HCT116 (cell line): ENCODE data around the gene BLTP3A. TPM values are rescaled to one million over a fixed set of nuclear protein-coding genes. Genes with fewer than 3 reads are reported as not detected.

Experiments used
- ATAC-seq: fragments of 200-7000 bp; cut with Tn5 transposase; 2 replicates; pipeline ENCODE4 v1.9.1; 2020; ENCODE audit warnings: mild to moderate bottlenecking, moderate library complexity
- BruUV-seq: library from RNA; stranded (reverse); fragments of 400-500 nt; replicated peaks from 2 replicates; lab custom pipeline; 2021; lab: Mats Ljungman, UMichigan
- CTCF ChIA-PET: fragments of 300-600 bp; sonication (Branson Sonifier 250); formaldehyde crosslinking; loops from one replicate; lab custom pipeline; 2021; ENCODE audit warnings: antibody characterized with exemption; lab: Charles Lee
- POLR2A ChIA-PET: fragments of 300-600, 350-600 bp; sonication (Branson Sonifier 250); formaldehyde crosslinking; loops from one replicate; lab custom pipeline; 2021; ENCODE audit warnings: antibody characterized with exemption; lab: Charles Lee
- RAD21 ChIA-PET, 2 experiments: fragments of 300-600 bp; sonication (Branson Sonifier 250); formaldehyde crosslinking; loops; one replicate each; lab custom pipeline; 2023; ENCODE audit warnings: low total read pairs in 2 of 2; ENCODE audit not compliant: uncharacterized antibody in 2 of 2, unreplicated experiment in 2 of 2, low non-redundant PET in 1 of 2; lab: Charles Lee
- DNase-seq: peaks from one replicate; pipeline ENCODE4 v3.0.0-alpha.2; 2010; ENCODE audit warnings: low read depth, low spot score
- H2AFZ ChIP-seq: fragments of 200-600 bp; shearing (Covaris generic), sonication (generic); 2 replicates; pipeline ENCODE4 v1.6.1; 2017; ENCODE audit warnings: low read depth, mixed run types, mixed read lengths, antibody characterized with exemption, low read length; ENCODE audit not compliant: poor library complexity, severe bottlenecking
- H3K27ac ChIP-seq: 2 replicates; pipeline ENCODE4 v1.5.1; 2012; ENCODE audit warnings: low read depth, low read length
- H3K27me3 ChIP-seq: fragments of 200-600 bp; sonication (generic); 2 replicates; pipeline ENCODE4 v1.6.1; 2016; ENCODE audit warnings: mixed run types, low read length, mixed read lengths; ENCODE audit not compliant: insufficient read depth
- H3K36me3 ChIP-seq, 2 experiments: fragments of 200-500 bp in 1 of 2; fragments of 200-600 bp in 1 of 2; sonication (Bioruptor generic) in 1 of 2; sonication (generic) in 1 of 2; 2 replicates each; pipeline versions ENCODE4 v1.5.1 to v1.6.1; 2014 to 2016; ENCODE audit warnings: low read length in 2 of 2, inconsistent platforms in 1 of 2, mixed read lengths in 1 of 2, mixed run types in 1 of 2; ENCODE audit not compliant: insufficient read depth in 2 of 2, control insufficient read depth in 1 of 2
- H3K4me1 ChIP-seq, 2 experiments: fragments of 200-600 bp in 1 of 2; sonication (generic) in 1 of 2; 2 replicates each; pipeline versions ENCODE4 v1.5.1 to v1.6.1; 2012 to 2017; ENCODE audit warnings: low read length in 2 of 2, inconsistent platforms in 1 of 2, mild to moderate bottlenecking in 1 of 2, mixed read lengths in 1 of 2, mixed run types in 1 of 2, moderate library complexity in 1 of 2; ENCODE audit not compliant: insufficient read depth in 2 of 2, control insufficient read depth in 1 of 2
- H3K4me2 ChIP-seq: fragments of 200-600 bp; sonication (generic); 2 replicates; pipeline ENCODE4 v1.6.1; 2017; ENCODE audit warnings: mixed run types, low read length, mixed read lengths
- H3K4me3 ChIP-seq, 2 experiments: fragments of 200-600 bp in 1 of 2; sonication (generic) in 1 of 2; replicated peaks in 1 of 2; 2 replicates each; pipeline ENCODE4 v1.5.1; 2011 to 2016; ENCODE audit warnings: low read length in 2 of 2, control low read depth in 1 of 2, low read depth in 1 of 2, mild to moderate bottlenecking in 1 of 2, mixed read lengths in 1 of 2, mixed run types in 1 of 2
- H3K79me2 ChIP-seq: fragments of 200-600 bp; sonication (generic); 2 replicates; pipeline ENCODE4 v1.6.1; 2017; ENCODE audit warnings: mild to moderate bottlenecking, mixed run types, low read length, moderate library complexity, mixed read lengths; ENCODE audit not compliant: insufficient read depth
- H3K9ac ChIP-seq: fragments of 200-600 bp; sonication (generic); 2 replicates; pipeline ENCODE4 v1.6.1; 2016; ENCODE audit warnings: low read length, mixed read lengths
- H3K9me2 ChIP-seq: fragments of 200-600 bp; sonication (generic), shearing (Covaris generic); 2 replicates; pipeline ENCODE4 v1.6.1; 2017; ENCODE audit warnings: mixed run types, mild to moderate bottlenecking, moderate library complexity; ENCODE audit not compliant: insufficient read depth
- H3K9me3 ChIP-seq, 2 experiments: fragments of 200-500 bp in 1 of 2; fragments of 200-600 bp in 1 of 2; sonication (Bioruptor generic) in 1 of 2; sonication (generic) in 1 of 2; 2 replicates each; pipeline ENCODE4 v1.6.1; 2014 to 2017; ENCODE audit warnings: low read length in 2 of 2, mixed read lengths in 2 of 2, inconsistent platforms in 1 of 2, low read depth in 1 of 2, mild to moderate bottlenecking in 1 of 2, mixed run types in 1 of 2, moderate library complexity in 1 of 2; ENCODE audit not compliant: control insufficient read depth in 1 of 2, insufficient read depth in 1 of 2
- H4K20me1 ChIP-seq: fragments of 200-600 bp; sonication (generic), shearing (Covaris generic); 2 replicates; pipeline ENCODE4 v1.6.1; 2017; ENCODE audit warnings: mixed run types, mild to moderate bottlenecking, moderate library complexity; ENCODE audit not compliant: insufficient read depth
- ATF3 ChIP-seq: IDR thresholded peaks from 2 replicates; pipeline ENCODE4 v1.6.1; 2012
- CBX3 ChIP-seq: IDR thresholded peaks from 2 replicates; pipeline ENCODE4 v1.6.1; 2012; ENCODE audit warnings: low read depth
- CTCF ChIP-seq, 3 experiments: fragments of 200-600 bp in 1 of 3; sonication (generic) in 1 of 3; IDR thresholded peaks in 2 of 3; conservative IDR thresholded peaks in 1 of 3; 2 replicates each; pipeline ENCODE4 v1.5.1; 2012 to 2017; ENCODE audit warnings: low read depth in 2 of 3, low read length in 2 of 3, antibody characterized with exemption in 1 of 3, borderline replicate concordance in 1 of 3, control low read depth in 1 of 3, mild to moderate bottlenecking in 1 of 3, mixed read lengths in 1 of 3, mixed run types in 1 of 3, moderate library complexity in 1 of 3; ENCODE audit not compliant: insufficient read depth in 1 of 3
- EGR1 ChIP-seq: IDR thresholded peaks from 2 replicates; pipeline ENCODE4 v1.6.1; 2012; ENCODE audit warnings: low read depth
- ELF1 ChIP-seq: IDR thresholded peaks from 2 replicates; pipeline ENCODE4 v1.6.1; 2012; ENCODE audit warnings: low read depth, borderline replicate concordance
- EZH2 ChIP-seq: fragments of 200-600 bp; sonication (generic); IDR thresholded peaks from 2 replicates; pipeline ENCODE4 v1.6.1; 2017; ENCODE audit warnings: antibody characterized with exemption, mixed run types
- FOSL1 ChIP-seq: IDR thresholded peaks from 2 replicates; pipeline ENCODE4 v1.6.1; 2012; ENCODE audit warnings: low read depth
- JUND ChIP-seq: IDR thresholded peaks from 2 replicates; pipeline ENCODE4 v1.6.1; 2012
- MAX ChIP-seq: IDR thresholded peaks from 2 replicates; pipeline ENCODE4 v1.6.1; 2012
- POLR2AphosphoS5 ChIP-seq: IDR thresholded peaks from 2 replicates; pipeline ENCODE4 v1.6.1; 2011; ENCODE audit warnings: mild to moderate bottlenecking, low read depth, low read length, moderate library complexity
- RAD21 ChIP-seq: IDR thresholded peaks from 2 replicates; pipeline ENCODE4 v1.6.1; 2012; ENCODE audit warnings: low read depth, mild to moderate bottlenecking
- REST ChIP-seq: IDR thresholded peaks from 2 replicates; pipeline ENCODE4 v1.6.1; 2012; ENCODE audit warnings: low read depth
- SRF ChIP-seq: IDR thresholded peaks from 2 replicates; pipeline ENCODE4 v1.6.1; 2012; ENCODE audit warnings: low read depth
- YY1 ChIP-seq: IDR thresholded peaks from 2 replicates; pipeline ENCODE4 v1.6.1; 2011; ENCODE audit warnings: low read length, low read depth, moderate library complexity, mild to moderate bottlenecking; ENCODE audit not compliant: insufficient replicate concordance; ENCODE audit errors: extremely low read depth
- ZBTB33 ChIP-seq: IDR thresholded peaks from 2 replicates; pipeline ENCODE4 v1.6.1; 2011; ENCODE audit warnings: mild to moderate bottlenecking, low read length, moderate library complexity; ENCODE audit not compliant: insufficient replicate concordance; ENCODE audit errors: extremely low read depth
- ZFX ChIP-seq: fragments of 450-650 bp; IDR thresholded peaks from 2 replicates; pipeline ENCODE4 v1.6.1; 2017
- ZNF274 ChIP-seq: fragments of 200-500 bp; sonication (Bioruptor generic); IDR thresholded peaks from 2 replicates; pipeline ENCODE4 v1.6.1; 2014; ENCODE audit warnings: mild to moderate bottlenecking, low read depth, low read length, inconsistent platforms
- intact Hi-C: fragments of 100-400 bp; cut with micrococcal nuclease; formaldehyde crosslinking; loops from 2 replicates; pipeline ENCODE4 v1.10.0; 2022
- total RNA-seq: library from RNA; stranded (reverse); gene quantifications from one replicate; pipeline ENCODE4 v1.2.1, GENCODE V29; 2021; ENCODE audit not compliant: unreplicated experiment

Gene BLTP3A
- total RNA-seq, 1 experiment from 2014 or later: 21.5 TPM

GRCh38 chr6:34837528-34837927, 45.6 kb downstream of the BLTP3A start:
- CTCF ChIA-PET: no interaction called here
- intact Hi-C loops: no loop called here
- no peaks in the 10 kb centered on the region for H3K9me2 ChIP-seq

More at GRCh38 chr6:34837528-34837927, 45.6 kb downstream of the BLTP3A start:
- ChIA-PET POLR2A (no interaction called here), RAD21 (interaction anchor here in 1 of 2 experiments (0.6 kb wide), 1 partner anchor 469 kb away, joined by 3 read pairs; no protein-coding TSS in a partner anchor)
- Histone ChIP-seq H3K9me3 (no peaks in the 10 kb centered on the region), H3K27me3 (no peaks in the 10 kb centered on the region), H3K9ac (no peak overlapping the region), H3K36me3 (peaks cover 4 to 23% of the 10 kb centered on the region in 2 experiments; a peak in 1 of 4 replicates), H4K20me1 (no peaks in the 10 kb centered on the region), H3K79me2 (no peaks in the 10 kb centered on the region), H3K4me3 (no peak overlapping the region), H3K27ac (no peak overlapping the region), H3K4me2 (no peak overlapping the region), H3K4me1 (peaks cover 0 to 13% of the 10 kb centered on the region in 2 experiments; a peak in 1 of 4 replicates), H2AFZ (no peak overlapping the region)
- ATAC-seq: no peak
- no peak for DNase-seq
- no TSS peak for BruUV-seq
- TF ChIP-seq ZFX (no peak), ATF3 (no peak), RAD21 (no peak), JUND (no peak), ZBTB33 (no peak), ELF1 (no peak), POLR2AphosphoS5 (no peak), YY1 (no peak), ZNF274 (no peak), EZH2 (no peak), FOSL1 (no peak), CBX3 (no peak), SRF (no peak), EGR1 (no peak), MAX (no peak), CTCF (IDR thresholded peaks at IDR 0.05 in 2 of 3, conservative IDR thresholded peaks at IDR 0.05 in 1 of 3; ENCODE audit: borderline replicate concordance in 1 of 3, insufficient read depth in 1 of 3, low read depth in 2 of 3, low read length in 2 of 3) (no peak), REST (no peak)
